Measurements from ENCODE around the gene ZBTB8A.

DNA sequence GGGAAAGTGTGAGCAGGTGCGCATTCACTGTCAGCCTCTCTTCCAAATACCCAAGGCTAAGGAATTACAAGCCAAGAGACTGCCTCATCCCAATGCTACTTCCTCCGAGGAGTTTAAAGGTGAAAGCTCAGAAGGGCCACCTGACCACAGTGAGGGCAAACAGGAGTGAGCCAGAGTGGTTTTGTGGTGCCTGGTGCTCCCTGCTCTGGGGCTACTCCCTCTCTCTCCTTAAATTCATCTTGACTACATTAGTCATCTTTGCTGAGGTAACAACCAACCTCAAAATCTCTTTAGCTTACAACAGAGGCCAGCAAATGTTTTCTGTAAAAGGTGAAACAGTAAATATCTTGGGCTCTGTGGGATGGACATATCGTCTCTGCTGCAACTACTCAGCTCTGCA is 14.2 kb upstream of the ZBTB8A start:
- no peak for TF ChIP-seq CTCF (IDR thresholded peaks at IDR 0.05)
- TF ChIP-seq POLR2A (IDR thresholded peaks at IDR 0.05) = no peak
